ENCODE data around the gene DNAJC3.
"Not testable (repeated sequence)": the region's sequence is repeated elsewhere in the genome, so short reads cannot be mapped to it uniquely, and the experiment has no call there.

DNAJC3 gene

DNA sequence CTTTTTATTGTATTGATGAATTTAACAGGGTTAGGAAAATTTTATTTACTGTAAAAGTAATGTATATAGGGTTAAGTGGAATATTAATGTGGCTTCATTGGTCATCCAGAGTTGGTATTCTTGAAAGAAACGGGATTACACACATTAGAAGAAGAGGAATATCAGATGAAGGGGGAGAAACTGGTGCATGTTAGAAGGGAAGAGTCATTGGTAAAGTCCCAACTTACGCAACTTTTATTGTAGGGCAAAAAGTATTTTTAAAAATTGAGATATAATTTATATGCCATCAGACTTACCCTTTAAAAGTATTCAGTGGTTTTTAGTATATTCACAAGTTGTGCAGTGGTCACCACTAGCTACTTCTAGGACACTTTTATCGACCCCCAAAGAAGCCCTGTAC is 47.3 kb downstream of the DNAJC3 start:
- H3K27me3 ChIP-seq (ENCODE audit: control insufficient read depth, insufficient read depth, low read length): no peaks in the 10 kb centered on the region
- H3K4me3 ChIP-seq (ENCODE audit: low read depth, low read length): no peak overlapping the region
- H3K9ac ChIP-seq (ENCODE audit: low read depth, low read length): no peak overlapping the region
- H3K4me1 ChIP-seq (ENCODE audit: control insufficient read depth, insufficient read depth, low read length): no peaks in the 10 kb centered on the region
- no peaks in the 10 kb centered on the region for H3K9me3 ChIP-seq (ENCODE audit: control insufficient read depth, insufficient read depth, low read length)
- no peaks in the 10 kb centered on the region for H3K36me3 ChIP-seq (ENCODE audit: control insufficient read depth, insufficient read depth, low read length)

DNA sequence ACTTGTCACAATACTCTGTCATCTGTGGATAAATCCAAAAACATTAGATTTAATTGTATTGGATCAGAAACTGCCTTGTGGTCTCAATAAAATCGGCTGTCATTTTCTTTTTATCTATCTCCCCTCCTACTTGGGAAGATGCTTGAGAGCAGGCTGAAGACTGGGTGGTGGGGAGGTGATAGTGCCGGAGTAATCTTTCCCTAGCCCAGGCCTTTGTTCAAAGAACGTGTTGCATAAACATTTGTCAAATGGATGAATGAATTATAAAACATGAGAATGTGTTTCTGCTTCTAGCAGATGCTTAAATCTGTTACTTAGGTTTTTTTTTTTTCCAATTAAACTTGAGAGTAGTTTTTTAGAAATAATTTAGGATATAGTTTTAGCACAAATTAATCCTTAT is 49.9 kb downstream of the DNAJC3 start:
- H3K27me3 ChIP-seq (ENCODE audit: control insufficient read depth, insufficient read depth, low read length): no peaks in the 10 kb centered on the region
- H3K9ac ChIP-seq (ENCODE audit: low read depth, low read length): no peak overlapping the region
- H3K4me1 ChIP-seq (ENCODE audit: control insufficient read depth, insufficient read depth, low read length): no peaks in the 10 kb centered on the region
- no peak overlapping the region for H3K4me3 ChIP-seq (ENCODE audit: low read depth, low read length)
- H3K9me3 ChIP-seq (ENCODE audit: control insufficient read depth, insufficient read depth, low read length): no peaks in the 10 kb centered on the region
- H3K36me3 ChIP-seq (ENCODE audit: control insufficient read depth, insufficient read depth, low read length): no peaks in the 10 kb centered on the region

DNA sequence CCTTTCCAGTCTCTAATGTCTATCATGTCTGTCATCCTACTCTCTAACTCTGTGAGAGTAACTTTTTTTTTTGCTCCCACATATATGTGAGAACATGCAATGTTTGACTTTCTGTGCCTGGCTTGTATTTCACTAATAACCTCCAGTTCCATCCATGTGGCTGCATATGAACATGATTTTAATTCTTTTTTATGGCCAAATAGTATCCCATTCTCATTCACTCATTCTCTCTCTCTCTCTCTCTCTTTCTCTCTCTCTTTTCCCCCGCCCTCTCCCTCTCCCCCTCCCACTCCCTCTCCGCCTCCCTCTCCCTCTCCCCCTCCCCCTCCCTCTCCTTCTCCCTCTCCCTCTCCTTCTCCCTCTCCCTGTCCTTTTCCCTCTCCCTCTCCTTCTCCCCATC is 52.0 kb downstream of the DNAJC3 start:
- Histone ChIP-seq H3K27me3 (ENCODE audit: control insufficient read depth, insufficient read depth, low read length) (no peaks in the 10 kb centered on the region), H3K4me3 (ENCODE audit: low read depth, low read length) (no peak overlapping the region), H3K4me1 (ENCODE audit: control insufficient read depth, insufficient read depth, low read length) (no peaks in the 10 kb centered on the region), H3K36me3 (ENCODE audit: control insufficient read depth, insufficient read depth, low read length) (no peaks in the 10 kb centered on the region), H3K9ac (ENCODE audit: low read depth, low read length) (no peak overlapping the region), H3K9me3 (ENCODE audit: control insufficient read depth, insufficient read depth, low read length) (no peaks in the 10 kb centered on the region)

DNA sequence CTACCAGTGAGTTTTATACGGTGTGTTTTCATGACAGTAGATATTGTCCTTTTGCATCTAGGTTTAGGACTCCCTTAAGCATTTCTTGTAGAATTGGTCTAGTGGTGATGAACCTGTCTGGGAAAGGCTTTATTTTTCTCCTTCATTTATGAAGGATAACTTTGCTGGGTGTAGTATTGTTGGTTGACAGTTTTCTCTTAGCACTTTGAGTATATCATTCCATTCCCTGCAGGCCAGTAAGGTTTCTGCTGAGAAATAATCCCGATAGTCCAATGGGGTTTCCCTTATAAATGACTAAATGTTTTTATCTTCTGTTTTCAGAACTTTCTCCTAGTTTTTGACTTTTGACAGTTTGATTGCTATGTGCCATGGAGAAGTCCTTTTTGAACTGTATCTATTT is 57.2 kb downstream of the DNAJC3 start:
- Histone ChIP-seq H3K4me1 (ENCODE audit: control insufficient read depth, insufficient read depth, low read length) (no peaks in the 10 kb centered on the region), H3K4me3 (ENCODE audit: low read depth, low read length) (no peak overlapping the region), H3K27me3 (ENCODE audit: control insufficient read depth, insufficient read depth, low read length) (no peaks in the 10 kb centered on the region)

DNA sequence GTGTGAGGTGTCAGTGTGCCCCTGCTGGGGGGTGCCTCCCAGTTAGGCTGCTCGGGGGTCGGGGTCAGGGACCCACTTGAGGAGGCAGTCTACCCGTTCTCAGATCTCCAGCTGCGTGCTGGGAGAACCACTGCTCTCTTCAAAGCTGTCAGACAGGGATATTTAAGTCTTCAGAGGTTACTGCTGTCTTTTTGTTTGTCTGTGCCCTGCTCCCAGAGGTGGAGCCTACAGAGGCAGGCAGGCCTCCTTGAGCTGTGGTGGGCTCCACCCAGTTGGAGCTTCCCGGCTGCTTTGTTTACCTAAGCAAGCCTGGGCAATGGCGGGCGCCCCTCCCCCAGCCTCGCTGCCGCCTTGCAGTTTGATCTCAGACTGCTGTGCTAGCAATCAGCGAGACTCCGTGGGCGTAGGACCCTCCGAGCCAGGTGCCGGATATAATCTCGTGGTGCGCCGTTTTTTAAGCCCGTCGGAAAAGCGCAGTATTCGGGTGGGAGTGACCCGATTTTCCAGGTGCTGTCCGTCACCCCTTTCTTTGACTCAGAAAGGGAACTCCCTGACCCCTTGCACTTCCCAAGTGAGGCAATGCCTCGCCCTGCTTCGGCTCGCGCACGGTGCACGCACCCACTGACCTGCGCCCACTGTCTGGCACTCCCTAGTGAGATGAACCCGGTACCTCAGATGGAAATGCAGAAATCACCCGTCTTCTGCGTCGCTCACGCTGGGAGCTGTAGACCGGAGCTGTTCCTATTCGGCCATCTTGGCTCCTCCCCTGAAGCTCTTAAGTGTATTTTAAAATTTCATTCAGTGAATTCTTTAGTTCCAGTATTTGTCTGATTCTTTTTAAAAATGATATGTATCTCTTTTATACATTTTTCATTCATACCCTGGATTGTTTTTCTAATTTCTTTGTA is 63.4 kb downstream of the DNAJC3 start:
- not testable (repeated sequence) for H3K27me3 ChIP-seq (ENCODE audit: control insufficient read depth, insufficient read depth, low read length); H3K9me3 ChIP-seq (ENCODE audit: control insufficient read depth, insufficient read depth, low read length); H3K9ac ChIP-seq (ENCODE audit: low read depth, low read length); H3K36me3 ChIP-seq (ENCODE audit: control insufficient read depth, insufficient read depth, low read length); H3K4me3 ChIP-seq (ENCODE audit: low read depth, low read length); H3K4me1 ChIP-seq (ENCODE audit: control insufficient read depth, insufficient read depth, low read length)

More for the DNA sequence above, 57.2 kb downstream of the DNAJC3 start:
- no peak overlapping the region for H3K9ac ChIP-seq (ENCODE audit: low read depth, low read length)
- H3K9me3 ChIP-seq (ENCODE audit: control insufficient read depth, insufficient read depth, low read length): no peaks in the 10 kb centered on the region
- no peaks in the 10 kb centered on the region for H3K36me3 ChIP-seq (ENCODE audit: control insufficient read depth, insufficient read depth, low read length)

DNA sequence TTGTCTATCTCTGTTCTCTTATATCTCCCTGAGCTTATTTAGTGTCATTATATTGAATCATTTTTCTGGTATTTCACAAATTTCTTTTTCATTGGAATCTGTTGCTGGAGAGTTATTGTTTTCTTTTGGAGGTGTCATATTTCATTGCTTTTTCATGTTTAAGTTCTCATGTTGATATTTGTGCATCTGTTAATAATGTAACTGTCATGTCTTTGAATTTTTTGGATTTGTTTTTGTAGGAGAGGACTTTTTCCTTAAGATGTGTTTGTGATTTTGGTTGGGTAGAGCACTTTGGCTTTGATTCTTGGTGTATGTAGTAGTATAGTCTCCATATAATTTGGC is 64.0 kb downstream of the DNAJC3 start:
- Histone ChIP-seq H3K27me3 (ENCODE audit: control insufficient read depth, insufficient read depth, low read length) (no peaks in the 10 kb centered on the region), H3K9ac (ENCODE audit: low read depth, low read length) (no peak overlapping the region), H3K9me3 (ENCODE audit: control insufficient read depth, insufficient read depth, low read length) (no peaks in the 10 kb centered on the region), H3K36me3 (ENCODE audit: control insufficient read depth, insufficient read depth, low read length) (no peaks in the 10 kb centered on the region), H3K4me1 (ENCODE audit: control insufficient read depth, insufficient read depth, low read length) (peaks cover 4% of the 10 kb centered on the region), H3K4me3 (ENCODE audit: low read depth, low read length) (no peak overlapping the region)

DNA sequence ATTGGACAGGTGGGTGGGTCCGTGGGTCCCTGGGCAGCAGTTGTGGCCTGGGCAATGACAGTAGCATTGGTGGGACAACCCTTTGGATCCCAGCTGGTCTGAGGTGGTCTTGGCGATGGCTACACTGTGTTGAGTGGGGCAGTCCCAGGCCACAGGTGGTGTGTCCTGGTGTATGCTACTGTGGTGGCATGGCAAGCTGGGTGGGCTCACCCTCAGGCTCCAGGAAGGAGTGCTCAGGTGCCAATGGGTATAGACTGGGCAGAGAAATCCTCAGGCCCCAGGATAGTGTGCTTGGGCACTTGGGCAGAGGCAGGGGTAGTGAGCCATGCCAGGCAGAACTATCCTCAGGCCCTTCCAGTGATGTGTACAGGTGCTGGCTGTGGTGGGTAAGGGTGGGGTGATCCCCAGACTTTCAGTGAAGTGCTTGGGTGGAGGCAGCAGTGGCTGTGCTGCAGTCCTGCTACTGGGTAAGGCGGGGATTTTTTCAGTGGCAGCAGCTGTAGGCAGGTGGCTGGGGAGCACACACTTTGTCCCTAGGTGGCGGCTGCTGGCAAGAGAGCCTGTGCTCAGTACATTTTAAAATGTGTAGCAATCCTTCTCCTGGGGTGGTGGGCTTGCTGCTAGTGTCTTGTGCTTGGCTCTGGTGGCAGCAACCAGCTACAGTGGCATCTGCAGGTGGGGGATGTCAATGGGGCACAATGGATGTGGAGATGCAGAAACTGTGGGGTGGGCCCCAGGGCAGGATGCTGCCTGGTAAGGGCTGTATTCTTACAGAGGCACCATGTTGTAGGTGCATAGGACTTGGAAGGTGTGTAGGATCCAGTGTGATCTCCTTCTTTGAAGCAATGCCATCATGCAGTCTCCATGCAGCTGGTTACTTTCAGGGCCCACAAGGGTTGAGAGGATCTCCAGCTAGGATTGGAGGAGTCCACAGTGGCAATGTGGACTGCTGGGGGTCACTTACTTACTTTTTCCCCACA is 64.9 kb downstream of the DNAJC3 start:
- H3K9ac ChIP-seq (ENCODE audit: low read depth, low read length): no peak overlapping the region
- H3K4me3 ChIP-seq (ENCODE audit: low read depth, low read length): no peak overlapping the region
- no peaks in the 10 kb centered on the region for H3K27me3 ChIP-seq (ENCODE audit: control insufficient read depth, insufficient read depth, low read length)
- H3K4me1 ChIP-seq (ENCODE audit: control insufficient read depth, insufficient read depth, low read length): peaks cover 4% of the 10 kb centered on the region
- no peaks in the 10 kb centered on the region for H3K36me3 ChIP-seq (ENCODE audit: control insufficient read depth, insufficient read depth, low read length)
- H3K9me3 ChIP-seq (ENCODE audit: control insufficient read depth, insufficient read depth, low read length): no peaks in the 10 kb centered on the region

DNA sequence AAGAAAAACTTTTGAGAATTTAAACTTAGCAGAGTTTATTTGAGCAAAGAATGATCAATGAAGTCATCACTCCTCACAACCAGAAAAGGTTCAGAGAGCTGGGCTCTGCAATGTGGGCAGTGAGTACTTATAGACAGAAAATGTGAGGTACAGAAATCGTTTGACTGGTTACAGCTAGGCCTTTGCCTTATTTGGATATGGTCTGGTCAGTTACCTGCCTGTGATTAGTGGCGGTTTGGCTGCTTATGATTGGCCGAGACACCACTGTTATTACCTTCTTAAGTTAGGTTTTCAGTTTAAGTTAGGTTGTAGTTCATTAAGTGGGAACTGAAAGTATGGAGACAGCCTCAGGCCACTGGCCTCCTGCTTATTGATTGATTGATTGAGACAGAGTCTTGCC is 66.3 kb downstream of the DNAJC3 start:
- Histone ChIP-seq H3K36me3 (ENCODE audit: control insufficient read depth, insufficient read depth, low read length) (no peaks in the 10 kb centered on the region), H3K9ac (ENCODE audit: low read depth, low read length) (no peak overlapping the region), H3K4me3 (ENCODE audit: low read depth, low read length) (no peak overlapping the region), H3K9me3 (ENCODE audit: control insufficient read depth, insufficient read depth, low read length) (no peaks in the 10 kb centered on the region), H3K27me3 (ENCODE audit: control insufficient read depth, insufficient read depth, low read length) (no peaks in the 10 kb centered on the region), H3K4me1 (ENCODE audit: control insufficient read depth, insufficient read depth, low read length) (peaks cover 4% of the 10 kb centered on the region)

DNA sequence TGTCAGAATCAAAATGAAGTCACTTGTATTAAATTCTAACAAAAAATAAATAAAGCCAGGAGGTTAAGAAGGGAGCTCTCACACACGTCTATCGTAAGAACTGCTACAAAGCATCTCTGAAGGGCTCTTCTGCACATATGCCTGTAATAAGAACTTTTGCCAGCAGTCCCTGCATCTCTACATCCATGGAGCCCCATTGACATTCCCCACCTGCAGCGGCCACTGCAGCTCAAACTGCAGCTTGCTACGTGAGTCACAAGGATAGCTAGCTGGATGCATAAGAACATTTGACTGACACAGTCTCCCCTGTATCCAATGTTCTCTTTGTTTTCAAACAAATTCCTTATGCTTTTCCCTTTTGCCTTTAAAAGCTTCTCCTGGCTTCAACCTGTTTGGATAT is 68.3 kb downstream of the DNAJC3 start:
- Histone ChIP-seq H3K4me3 (ENCODE audit: low read depth, low read length) (no peak overlapping the region), H3K4me1 (ENCODE audit: control insufficient read depth, insufficient read depth, low read length) (peaks cover 4% of the 10 kb centered on the region), H3K36me3 (ENCODE audit: control insufficient read depth, insufficient read depth, low read length) (no peaks in the 10 kb centered on the region), H3K9ac (ENCODE audit: low read depth, low read length) (no peak overlapping the region), H3K27me3 (ENCODE audit: control insufficient read depth, insufficient read depth, low read length) (no peaks in the 10 kb centered on the region), H3K9me3 (ENCODE audit: control insufficient read depth, insufficient read depth, low read length) (no peaks in the 10 kb centered on the region)

DNA sequence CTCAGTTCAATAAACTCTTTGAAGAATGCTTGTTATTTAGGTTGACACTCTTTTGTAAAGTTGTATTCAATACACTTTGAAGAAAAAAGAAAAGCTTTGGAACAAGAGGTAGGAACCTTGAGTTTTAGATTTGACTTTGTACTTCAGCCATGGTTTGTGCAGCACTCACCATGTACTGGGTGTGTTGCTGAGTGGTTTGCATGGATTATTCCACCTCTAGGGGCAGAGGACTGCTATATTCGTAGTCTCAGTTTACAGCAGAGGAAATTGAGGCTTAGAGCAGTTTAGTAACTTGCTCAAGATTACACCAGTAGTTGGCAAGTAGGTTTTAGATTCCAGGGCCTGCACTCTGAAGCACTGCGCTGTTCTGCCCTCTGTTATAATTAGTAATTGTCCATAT is 68.8 kb downstream of the DNAJC3 start:
- H3K36me3 ChIP-seq (ENCODE audit: control insufficient read depth, insufficient read depth, low read length): no peaks in the 10 kb centered on the region
- no peaks in the 10 kb centered on the region for H3K9me3 ChIP-seq (ENCODE audit: control insufficient read depth, insufficient read depth, low read length)
- H3K9ac ChIP-seq (ENCODE audit: low read depth, low read length): no peak overlapping the region
- no peaks in the 10 kb centered on the region for H3K27me3 ChIP-seq (ENCODE audit: control insufficient read depth, insufficient read depth, low read length)
- H3K4me1 ChIP-seq (ENCODE audit: control insufficient read depth, insufficient read depth, low read length): peaks cover 4% of the 10 kb centered on the region
- no peak overlapping the region for H3K4me3 ChIP-seq (ENCODE audit: low read depth, low read length)

DNA sequence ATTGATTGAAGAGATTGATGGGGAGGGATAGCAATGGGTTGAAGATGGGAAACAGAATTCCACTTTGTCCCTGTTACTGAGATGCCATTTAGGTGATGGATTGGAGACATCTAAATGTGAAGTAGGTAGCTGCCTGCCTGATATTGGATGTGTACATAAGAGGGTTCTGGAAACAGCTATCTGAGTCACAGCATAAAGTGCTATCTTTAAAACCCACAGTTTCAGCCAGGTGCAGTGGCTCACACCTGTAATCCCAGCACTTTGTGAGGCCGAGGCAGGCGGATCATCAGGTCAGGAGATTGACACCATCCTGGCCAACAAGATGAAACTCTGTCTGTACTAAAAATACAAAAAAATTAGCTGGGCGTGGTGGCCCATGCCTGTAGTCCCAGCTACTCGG is 72.6 kb downstream of the DNAJC3 start:
- Histone ChIP-seq H3K27me3 (ENCODE audit: control insufficient read depth, insufficient read depth, low read length) (no peaks in the 10 kb centered on the region), H3K36me3 (ENCODE audit: control insufficient read depth, insufficient read depth, low read length) (no peaks in the 10 kb centered on the region), H3K9ac (ENCODE audit: low read depth, low read length) (no peak overlapping the region), H3K9me3 (ENCODE audit: control insufficient read depth, insufficient read depth, low read length) (no peaks in the 10 kb centered on the region), H3K4me1 (ENCODE audit: control insufficient read depth, insufficient read depth, low read length) (peaks cover 4% of the 10 kb centered on the region), H3K4me3 (ENCODE audit: low read depth, low read length) (no peak overlapping the region)

DNA sequence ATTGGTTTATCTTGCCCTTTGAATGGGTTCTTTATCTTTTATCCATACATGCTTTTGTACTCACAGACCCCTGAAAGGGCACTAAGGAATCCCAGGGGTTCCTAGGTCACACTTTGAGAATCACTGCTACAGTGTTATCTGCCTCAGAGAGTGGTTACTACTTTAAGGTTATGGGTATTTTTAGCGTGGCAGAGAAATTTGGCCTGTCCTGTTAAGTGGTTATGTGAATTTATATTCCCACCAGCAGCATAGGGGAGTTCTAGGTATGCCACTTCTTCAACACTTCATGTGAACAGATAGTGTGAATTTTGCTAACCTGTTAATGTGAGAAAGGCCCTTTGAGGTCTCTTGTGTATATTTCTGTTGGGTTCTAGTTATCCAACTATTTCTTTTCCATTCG is 75.7 kb downstream of the DNAJC3 start:
- Histone ChIP-seq H3K27me3 (ENCODE audit: control insufficient read depth, insufficient read depth, low read length) (no peaks in the 10 kb centered on the region), H3K4me1 (ENCODE audit: control insufficient read depth, insufficient read depth, low read length) (no peaks in the 10 kb centered on the region), H3K9me3 (ENCODE audit: control insufficient read depth, insufficient read depth, low read length) (no peaks in the 10 kb centered on the region), H3K4me3 (ENCODE audit: low read depth, low read length) (no peak overlapping the region), H3K9ac (ENCODE audit: low read depth, low read length) (no peak overlapping the region), H3K36me3 (ENCODE audit: control insufficient read depth, insufficient read depth, low read length) (no peaks in the 10 kb centered on the region)
